Keratinocyte (primary cell): ENCODE data around the gene PAPSS2. TPM values are rescaled to one million over a fixed set of nuclear protein-coding genes. Genes with fewer than 3 reads are reported as not detected.
"Not testable (repeated sequence)": the region's sequence is repeated elsewhere in the genome, so short reads cannot be mapped to it uniquely, and the experiment has no call there.

Experiments
- DNase-seq: peaks from one replicate; pipeline ENCODE4 v3.0.0-alpha.2; 2011; ENCODE audit warnings: low read depth, missing footprints, low spot score
- FAIRE-seq: peaks from 2 replicates; lab custom pipeline; 2011; peaks lifted over from hg19 to GRCh38; lab: Jason Lieb, UNC
- H2AFZ ChIP-seq: 2 replicates; pipeline ENCODE4 v1.6.0; 2012; ENCODE audit warnings: low read length, control low read depth, inconsistent platforms; ENCODE audit not compliant: control insufficient read depth
- H3K27ac ChIP-seq: 2 replicates; pipeline ENCODE4 v1.5.1; 2011; ENCODE audit warnings: low read length; ENCODE audit not compliant: control insufficient read depth, insufficient read depth
- H3K27me3 ChIP-seq: 3 replicates; pipeline ENCODE4 v1.6.0; 2011; ENCODE audit warnings: low read length; ENCODE audit not compliant: control insufficient read depth, insufficient read depth; ENCODE audit errors: extremely low read depth
- H3K36me3 ChIP-seq, 2 experiments: 2 replicates in 1 of 2; 3 replicates in 1 of 2; pipeline ENCODE4 v1.5.1; 2011; ENCODE audit warnings: low read length in 2 of 2, mild to moderate bottlenecking in 1 of 2; ENCODE audit not compliant: control insufficient read depth in 2 of 2, insufficient read depth in 2 of 2; ENCODE audit errors: extremely low read depth in 1 of 2
- H3K4me1 ChIP-seq: 3 replicates; pipeline ENCODE4 v1.5.1; 2011; ENCODE audit warnings: low read length; ENCODE audit not compliant: control insufficient read depth, insufficient read depth; ENCODE audit errors: extremely low read depth
- H3K4me2 ChIP-seq: 3 replicates; pipeline ENCODE4 v1.6.0; 2011; ENCODE audit warnings: low read depth, low read length; ENCODE audit not compliant: control insufficient read depth, insufficient read depth; ENCODE audit errors: extremely low read depth
- H3K4me3 ChIP-seq, 3 experiments: fragments of 200-600 bp in 1 of 3; sonication (generic) in 1 of 3; 2 replicates in 2 of 3; 3 replicates in 1 of 3; pipeline ENCODE4 v1.5.1; 2011 to 2016; ENCODE audit warnings: low read length in 3 of 3, mild to moderate bottlenecking in 3 of 3, control low read depth in 2 of 3, inconsistent platforms in 1 of 3, low read depth in 1 of 3, mixed read lengths in 1 of 3, mixed run types in 1 of 3, moderate library complexity in 1 of 3; ENCODE audit not compliant: control insufficient read depth in 2 of 3, insufficient read depth in 2 of 3; ENCODE audit errors: extremely low read depth in 1 of 3
- H3K79me2 ChIP-seq: 2 replicates; pipeline ENCODE4 v1.6.0; 2012; ENCODE audit warnings: low read length; ENCODE audit not compliant: control insufficient read depth, insufficient read depth
- H3K9ac ChIP-seq: 3 replicates; pipeline ENCODE4 v1.6.0; 2011; ENCODE audit warnings: low read length; ENCODE audit not compliant: control insufficient read depth, insufficient read depth; ENCODE audit errors: extremely low read depth
- H3K9me1 ChIP-seq: 3 replicates; pipeline ENCODE4 v1.6.0; 2011; ENCODE audit warnings: low read length; ENCODE audit not compliant: control insufficient read depth, insufficient read depth; ENCODE audit errors: extremely low read depth
- H3K9me3 ChIP-seq: 2 replicates; pipeline ENCODE4 v1.5.1; 2012; ENCODE audit warnings: low read depth, low read length; ENCODE audit not compliant: control insufficient read depth
- H4K20me1 ChIP-seq: 3 replicates; pipeline ENCODE4 v1.6.0; 2011; ENCODE audit warnings: low read length; ENCODE audit not compliant: control insufficient read depth, insufficient read depth; ENCODE audit errors: extremely low read depth
- CTCF ChIP-seq, 3 experiments: IDR thresholded peaks in 1 of 3; conservative IDR thresholded peaks in 1 of 3; optimal IDR thresholded peaks in 1 of 3; 2 replicates in 2 of 3; 3 replicates in 1 of 3; pipeline versions ENCODE3 to v1.5.1; 2011; ENCODE audit warnings: low read length in 3 of 3, mild to moderate bottlenecking in 3 of 3, moderate library complexity in 2 of 3, control low read depth in 1 of 3, inconsistent platforms in 1 of 3; ENCODE audit not compliant: insufficient read depth in 2 of 3; ENCODE audit errors: extremely low read depth in 1 of 3
- EZH2 ChIP-seq: IDR thresholded peaks from one replicate; pipeline ENCODE4 v1.6.1; 2012; ENCODE audit warnings: inconsistent platforms, mild to moderate bottlenecking, low read length, moderate library complexity
- dilution Hi-C: fragments of 300-500 bp; cut with MboI; formaldehyde crosslinking; loops from one replicate; pipeline ENCODE4 v1.7.0; 2020; ENCODE audit warnings: low sequenced_read_pairs; ENCODE audit not compliant: extremely low pct_ligation_motif_present
- polyA plus RNA-seq, 5 experiments: library from polyadenylated mRNA; depleted of rRNA in 3 of 5; stranded (reverse) in 3 of 5; stranded (forward) in 1 of 5; unstranded in 1 of 5; fragments of >200 nt; gene quantifications; 1 replicate in 1 of 5; 2 replicates in 3 of 5; 3 replicates in 1 of 5; pipeline versions ENCODE4 v1.2.1 to v1.2.3, GENCODE V29; 2011 to 2012; ENCODE audit warnings: missing spikeins in 2 of 5, low read depth in 1 of 5, low replicate concordance in 1 of 5

Gene PAPSS2
- polyA plus RNA-seq, 1 donor (not counting 4 experiments of a cell fraction or from before 2014, with no cell fraction given): 1.1 TPM

- dilution Hi-C loops: no loop called here
Measured at GRCh38 chr10:87618566-87619423, 40.9 kb upstream of the PAPSS2 start.

GRCh38 chr10:87619705-87620104 lies 40.0 kb upstream of the PAPSS2 start:
- dilution Hi-C loops: no loop called here
- H3K27me3 ChIP-seq: peaks cover 5% of the 10 kb centered on the region
- no peak overlapping the region for H3K27ac ChIP-seq

More at GRCh38 chr10:87618566-87619423, 40.9 kb upstream of the PAPSS2 start:
- H3K27me3 ChIP-seq: peaks cover 5% of the 10 kb centered on the region
- no peak for TF ChIP-seq CTCF (optimal IDR thresholded peaks at IDR 0.05 in 1 of 3, IDR thresholded peaks at IDR 0.05 in 1 of 3, conservative IDR thresholded peaks at IDR 0.05 in 1 of 3; ENCODE audit: extremely low read depth in 1 of 3, insufficient read depth in 2 of 3, low read length in 3 of 3)
- TF ChIP-seq EZH2: no peak
- no peak overlapping the region for H3K4me3 ChIP-seq
- H2AFZ ChIP-seq: no peak overlapping the region
- no peaks in the 10 kb centered on the region for H3K9me1 ChIP-seq
- no peaks in the 10 kb centered on the region for H3K4me1 ChIP-seq
- H3K79me2 ChIP-seq: no peaks in the 10 kb centered on the region
- FAIRE-seq (no peak), DNase-seq (no peak)
- H3K27ac ChIP-seq: no peak overlapping the region
- H3K4me2 ChIP-seq: no peak overlapping the region
- no peaks in the 10 kb centered on the region for H3K9me3 ChIP-seq
- no peaks in the 10 kb centered on the region for H4K20me1 ChIP-seq
- no peak overlapping the region for H3K9ac ChIP-seq
- no peaks in the 10 kb centered on the region for H3K36me3 ChIP-seq

GRCh38 chr10:87621440-87621839 lies 38.2 kb upstream of the PAPSS2 start:
- H3K9me1 ChIP-seq, H3K4me2 ChIP-seq, DNase-seq, FAIRE-seq, H3K4me1 ChIP-seq, H3K4me3 ChIP-seq, H3K9me3 ChIP-seq, H3K9ac ChIP-seq, H2AFZ ChIP-seq, H4K20me1 ChIP-seq, dilution Hi-C loops, H3K27ac ChIP-seq, H3K36me3 ChIP-seq, H3K27me3 ChIP-seq, H3K79me2 ChIP-seq: not testable (repeated sequence)

More at GRCh38 chr10:87619705-87620104, 40.0 kb upstream of the PAPSS2 start:
- no peak overlapping the region for H2AFZ ChIP-seq
- TF ChIP-seq CTCF (optimal IDR thresholded peaks at IDR 0.05 in 1 of 3, IDR thresholded peaks at IDR 0.05 in 1 of 3, conservative IDR thresholded peaks at IDR 0.05 in 1 of 3; ENCODE audit: extremely low read depth in 1 of 3, insufficient read depth in 2 of 3, low read length in 3 of 3) (no peak), EZH2 (no peak)
- H4K20me1 ChIP-seq: no peaks in the 10 kb centered on the region
- H3K4me2 ChIP-seq: no peak overlapping the region
- H3K9me3 ChIP-seq: no peaks in the 10 kb centered on the region
- H3K9me1 ChIP-seq: no peaks in the 10 kb centered on the region
- H3K9ac ChIP-seq: no peak overlapping the region
- no peaks in the 10 kb centered on the region for H3K36me3 ChIP-seq
- no peak overlapping the region for H3K4me3 ChIP-seq
- DNase-seq (no peak), FAIRE-seq (no peak)
- H3K79me2 ChIP-seq: no peaks in the 10 kb centered on the region
- no peaks in the 10 kb centered on the region for H3K4me1 ChIP-seq
